HG02759 (cell line): ENCODE results near the gene SKAP2.

Experiments used
- ATAC-seq: cut with Tn5 transposase; IDR thresholded peaks from one replicate; pipeline ENCODE4 v1.9.1; 2021; ENCODE audit warnings: mild to moderate bottlenecking, moderate library complexity; ENCODE audit not compliant: unreplicated experiment

Gene SKAP2

GRCh38 chr7:26642416-26642815 lies 222.0 kb downstream of the SKAP2 start:
- no peak for ATAC-seq

GRCh38 chr7:26639695-26640094 lies 224.7 kb downstream of the SKAP2 start:
- no peak for ATAC-seq

GRCh38 chr7:26639111-26639510 lies 225.3 kb downstream of the SKAP2 start:
- ATAC-seq: no peak

- no peak for ATAC-seq
Observed at GRCh38 chr7:26638140-26638539, 226.2 kb downstream of the SKAP2 start.

- ATAC-seq: no peak
Observed at GRCh38 chr7:26637610-26638009, 226.8 kb downstream of the SKAP2 start.

- no peak for ATAC-seq
Observed at GRCh38 chr7:26636808-26637207, 227.6 kb downstream of the SKAP2 start.

GRCh38 chr7:26633557-26633956 lies 230.8 kb downstream of the SKAP2 start:
- ATAC-seq: no peak

- ATAC-seq: no peak
Observed at GRCh38 chr7:26631601-26632000, 232.8 kb downstream of the SKAP2 start.

GRCh38 chr7:26630941-26631580 lies 233.3 kb downstream of the SKAP2 start:
- no peak for ATAC-seq

GRCh38 chr7:26630361-26630760 lies 234.0 kb downstream of the SKAP2 start:
- no peak for ATAC-seq

- ATAC-seq: no peak
Observed at GRCh38 chr7:26629696-26630095, 234.7 kb downstream of the SKAP2 start.

- ATAC-seq: no peak
Observed at GRCh38 chr7:26627891-26628341, 236.5 kb downstream of the SKAP2 start.

- no peak for ATAC-seq
Observed at GRCh38 chr7:26627221-26627620, 237.2 kb downstream of the SKAP2 start.

- no peak for ATAC-seq
Observed at GRCh38 chr7:26626687-26627086, 237.7 kb downstream of the SKAP2 start.

GRCh38 chr7:26626156-26626555 lies 238.2 kb downstream of the SKAP2 start:
- no peak for ATAC-seq

- no peak for ATAC-seq
Observed at GRCh38 chr7:26625286-26625685, 239.1 kb downstream of the SKAP2 start.

GRCh38 chr7:26624839-26625238 lies 239.6 kb downstream of the SKAP2 start:
- no peak for ATAC-seq

- no peak for ATAC-seq
Observed at GRCh38 chr7:26624431-26624830, 240.0 kb downstream of the SKAP2 start.

GRCh38 chr7:26620352-26620751 lies 244.0 kb downstream of the SKAP2 start:
- no peak for ATAC-seq

GRCh38 chr7:26619348-26619984 lies 244.9 kb downstream of the SKAP2 start:
- no peak for ATAC-seq

GRCh38 chr7:26618898-26619297 lies 245.5 kb downstream of the SKAP2 start:
- no peak for ATAC-seq

- no peak for ATAC-seq
Observed at GRCh38 chr7:26618449-26618848, 245.9 kb downstream of the SKAP2 start.
